CD14-positive monocyte (primary cell): ENCODE data around the gene CCDC85A. TPM values are rescaled to one million over a fixed set of nuclear protein-coding genes. Genes with fewer than 3 reads are reported as not detected.

Experiments
- DNase-seq, 3 donors: peaks; one replicate each; pipeline ENCODE4 v3.0.0-alpha.2; 2011 to 2022
- H2AFZ ChIP-seq: 2 replicates; pipeline ENCODE4 v1.6.0; 2012; ENCODE audit warnings: mild to moderate bottlenecking, low read depth, low read length, inconsistent platforms; ENCODE audit not compliant: insufficient read depth, poor library complexity, severe bottlenecking
- H3K27ac ChIP-seq, 2 donors: 1 replicate in 1 of 2; 2 replicates in 1 of 2; pipeline ENCODE4 v1.5.1; 2012 to 2013; ENCODE audit warnings: low read length in 2 of 2, control low read depth in 1 of 2, inconsistent platforms in 1 of 2, low read depth in 1 of 2, mild to moderate bottlenecking in 1 of 2
- H3K27me3 ChIP-seq, 2 donors: one replicate each; pipeline versions ENCODE4 v1.6.0 to v1.6.1; 2011 to 2013; ENCODE audit warnings: low read length in 2 of 2; ENCODE audit not compliant: control insufficient read depth in 2 of 2, insufficient read depth in 2 of 2
- H3K36me3 ChIP-seq, 2 donors: replicated peaks in 1 of 2; 1 replicate in 1 of 2; 2 replicates in 1 of 2; pipeline versions ENCODE4 v1.5.1 to v1.6.1; 2012 to 2013; ENCODE audit warnings: low read length in 2 of 2, control low read depth in 1 of 2, inconsistent platforms in 1 of 2, mild to moderate bottlenecking in 1 of 2; ENCODE audit not compliant: insufficient read depth in 2 of 2, control insufficient read depth in 1 of 2
- H3K4me1 ChIP-seq, 2 donors: 1 replicate in 1 of 2; 2 replicates in 1 of 2; pipeline versions ENCODE4 v1.5.1 to v1.6.1; 2012 to 2013; ENCODE audit warnings: low read length in 2 of 2, control low read depth in 1 of 2, inconsistent platforms in 1 of 2, mild to moderate bottlenecking in 1 of 2, moderate library complexity in 1 of 2; ENCODE audit not compliant: insufficient read depth in 2 of 2, control insufficient read depth in 1 of 2
- H3K4me2 ChIP-seq: replicated peaks from 2 replicates; pipeline ENCODE3; 2012; ENCODE audit warnings: low read length, moderate library complexity, mild to moderate bottlenecking; ENCODE audit not compliant: poor library complexity, severe bottlenecking; ENCODE audit errors: extremely low read depth
- H3K4me3 ChIP-seq, 3 experiments: fragments of 200-600 bp in 1 of 3; sonication (generic) in 1 of 3; replicated peaks in 1 of 3; 1 replicate in 2 of 3; 2 replicates in 1 of 3; pipeline ENCODE4 v1.5.1; 2011 to 2013; ENCODE audit warnings: low read length in 3 of 3, mild to moderate bottlenecking in 3 of 3, control low read depth in 2 of 3, low read depth in 2 of 3, inconsistent platforms in 1 of 3, moderate library complexity in 1 of 3
- H3K79me2 ChIP-seq: 2 replicates; pipeline ENCODE4 v1.6.0; 2012; ENCODE audit warnings: mild to moderate bottlenecking, control low read depth, inconsistent platforms, low read length, moderate library complexity; ENCODE audit not compliant: insufficient read depth
- H3K9ac ChIP-seq: 2 replicates; pipeline ENCODE4 v1.6.0; 2017; ENCODE audit warnings: low read length, mild to moderate bottlenecking; ENCODE audit not compliant: insufficient read depth, poor library complexity, severe bottlenecking
- H3K9me3 ChIP-seq, 2 donors: replicated peaks in 1 of 2; 1 replicate in 1 of 2; 2 replicates in 1 of 2; pipeline versions ENCODE4 v1.5.1 to v1.6.1; 2012 to 2013; ENCODE audit warnings: low read length in 2 of 2, control low read depth in 1 of 2; ENCODE audit not compliant: control insufficient read depth in 1 of 2, insufficient read depth in 1 of 2
- H4K20me1 ChIP-seq: 2 replicates; pipeline ENCODE4 v1.6.0; 2012; ENCODE audit warnings: mild to moderate bottlenecking, low read length, control low read depth, moderate library complexity; ENCODE audit not compliant: insufficient read depth
- H3K27ac Mint-ChIP-seq, 7 donors: one replicate each; pipeline ENCODE4 v1.8.0; 2020; ENCODE audit warnings: mild to moderate bottlenecking in 7 of 7, mixed read lengths in 7 of 7, moderate library complexity in 6 of 7, inconsistent platforms in 2 of 7
- H3K27me3 Mint-ChIP-seq, 3 donors: one replicate each; pipeline ENCODE4 v1.8.0; 2021 to 2022; ENCODE audit warnings: low read depth in 3 of 3, mild to moderate bottlenecking in 3 of 3, mixed read lengths in 3 of 3, moderate library complexity in 3 of 3, inconsistent platforms in 1 of 3
- H3K36me3 Mint-ChIP-seq, 2 donors: one replicate each; pipeline ENCODE4 v1.8.0; 2020; ENCODE audit warnings: mixed read lengths in 2 of 2, inconsistent platforms in 1 of 2, mild to moderate bottlenecking in 1 of 2
- H3K4me1 Mint-ChIP-seq: one replicate; pipeline ENCODE4 v1.8.0; 2020; ENCODE audit warnings: mild to moderate bottlenecking, mixed read lengths
- H3K4me3 Mint-ChIP-seq, 2 donors: one replicate each; pipeline ENCODE4 v1.8.0; 2020; ENCODE audit warnings: mild to moderate bottlenecking in 2 of 2, mixed read lengths in 2 of 2, moderate library complexity in 1 of 2
- H3K9me3 Mint-ChIP-seq, 7 donors: one replicate each; pipeline ENCODE4 v1.8.0; 2020 to 2022; ENCODE audit warnings: mixed read lengths in 7 of 7, mild to moderate bottlenecking in 6 of 7, moderate library complexity in 6 of 7, inconsistent platforms in 2 of 7
- CTCF ChIP-seq: fragments of 200-600 bp; IDR thresholded peaks from one replicate; pipeline ENCODE4 v1.8.0; 2022; ENCODE audit warnings: antibody characterized with exemption, mild to moderate bottlenecking
- WGBS: methylation state at CpG from one replicate; pipeline ENCODE4 v1.1.5; 2013; ENCODE audit warnings: missing lambda C conversion rate; ENCODE audit not compliant: insufficient coverage; 5-methylcytosine and 5-hydroxymethylcytosine counted together
- intact Hi-C, 2 donors: fragments of 100-400 bp; cut with micrococcal nuclease; formaldehyde crosslinking; loops; one replicate each; pipeline versions ENCODE4 v1.15.0 to v1.15.1; 2023
- polyA plus RNA-seq, 3 donors: library from polyadenylated mRNA; depleted of rRNA in 1 of 3; unstranded in 2 of 3; stranded (reverse) in 1 of 3; fragments of 300-500 nt in 2 of 3; fragments of >200 nt in 1 of 3; fragmentation: Illumina TruSeq in 2 of 3; gene quantifications; 1 replicate in 2 of 3; 2 replicates in 1 of 3; pipeline ENCODE4 v1.2.3, GENCODE V29; 2012 to 2021

Gene CCDC85A
- polyA plus RNA-seq, 3 donors, result not detected

- H3K4me2 ChIP-seq, result no peak overlapping the region
- no CpG with 5 or more reads among the region's 3 CpGs for WGBS
- H3K27me3 ChIP-seq, result no peaks in the 10 kb centered on the region
- Mint-ChIP-seq H3K4me1 (no peaks in the 10 kb centered on the region), H3K27ac (no peak overlapping the region), H3K4me3 (no peak overlapping the region), H3K36me3 (no peaks in the 10 kb centered on the region), H3K27me3 (peaks cover 0 to 3% (median 1%) of the 10 kb centered on the region in 3 donors), H3K9me3 (peaks cover 0 to 7% (median 0%) of the 10 kb centered on the region in 7 donors)
- no peak overlapping the region for H3K9ac ChIP-seq
- no peak for DNase-seq
- no peaks in the 10 kb centered on the region for H4K20me1 ChIP-seq
- no peak overlapping the region for H3K27ac ChIP-seq
- H3K9me3 ChIP-seq, result no peaks in the 10 kb centered on the region
- H3K4me3 ChIP-seq, result no peak overlapping the region
- no peak overlapping the region for H2AFZ ChIP-seq
- TF ChIP-seq CTCF, result no peak
- intact Hi-C loops, result no loop called here
- H3K36me3 ChIP-seq, result no peaks in the 10 kb centered on the region
- H3K79me2 ChIP-seq, result no peaks in the 10 kb centered on the region
- no peaks in the 10 kb centered on the region for H3K4me1 ChIP-seq
Measured at GRCh38 chr2:56337342-56337741, 153.6 kb downstream of the CCDC85A start.

DNA sequence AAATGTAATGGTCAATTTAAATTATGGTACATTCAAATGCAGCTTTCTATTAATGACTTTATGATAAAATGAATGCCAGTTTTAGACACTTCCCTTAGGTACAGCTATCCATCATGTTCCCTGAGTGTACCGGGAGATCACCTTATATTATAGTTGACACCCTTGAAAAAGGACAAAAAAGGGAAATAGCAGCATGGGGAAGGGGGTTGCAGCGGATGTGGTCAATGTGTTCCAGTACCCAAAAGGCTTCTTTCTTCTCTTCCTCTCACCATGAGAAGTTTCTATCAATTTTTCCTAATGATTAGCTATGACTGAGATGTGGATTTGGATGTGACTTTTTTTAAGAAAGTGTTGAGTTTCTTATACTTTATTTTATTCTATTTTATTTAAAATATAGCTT, 154.4 kb downstream of the CCDC85A start:
- Histone ChIP-seq H3K27ac (no peak overlapping the region), H3K4me2 (no peak overlapping the region), H3K4me1 (no peaks in the 10 kb centered on the region), H3K4me3 (no peak overlapping the region), H2AFZ (no peak overlapping the region), H3K36me3 (no peaks in the 10 kb centered on the region), H4K20me1 (no peaks in the 10 kb centered on the region), H3K9ac (no peak overlapping the region), H3K9me3 (no peaks in the 10 kb centered on the region), H3K27me3 (no peaks in the 10 kb centered on the region), H3K79me2 (no peaks in the 10 kb centered on the region)
- H3K27me3 Mint-ChIP-seq, result peaks cover 0 to 3% (median 1%) of the 10 kb centered on the region in 3 donors
- no peaks in the 10 kb centered on the region for H3K36me3 Mint-ChIP-seq
- intact Hi-C loops, result no loop called here
- no peak overlapping the region for H3K27ac Mint-ChIP-seq
- DNase-seq, result no peak
- no peaks in the 10 kb centered on the region for H3K4me1 Mint-ChIP-seq
- no peak overlapping the region for H3K4me3 Mint-ChIP-seq
- peaks cover 0 to 7% (median 0%) of the 10 kb centered on the region in 7 donors for H3K9me3 Mint-ChIP-seq
- no CpG with 5 or more reads among the region's 2 CpGs for WGBS
- TF ChIP-seq CTCF, result no peak
